Stimulated activated CD4-positive, alpha-beta T cell treated with anti-CD3 and anti-CD28 coated beads, Interleukin-1b, Interleukin-23, amount 100 ng/mL, for 1 hour (primary cell): Measurements from ENCODE around the gene HMG20B.

Experiments used
- DNase-seq, 2 donors: peaks; one replicate each; pipeline ENCODE4 v3.0.0-alpha.2; 2020; ENCODE audit warnings: low read depth in 2 of 2

Gene HMG20B

GRCh38 chr19:3607303-3608078, 34.7 kb downstream of the HMG20B start:
- DNase-seq = no peak

DNA sequence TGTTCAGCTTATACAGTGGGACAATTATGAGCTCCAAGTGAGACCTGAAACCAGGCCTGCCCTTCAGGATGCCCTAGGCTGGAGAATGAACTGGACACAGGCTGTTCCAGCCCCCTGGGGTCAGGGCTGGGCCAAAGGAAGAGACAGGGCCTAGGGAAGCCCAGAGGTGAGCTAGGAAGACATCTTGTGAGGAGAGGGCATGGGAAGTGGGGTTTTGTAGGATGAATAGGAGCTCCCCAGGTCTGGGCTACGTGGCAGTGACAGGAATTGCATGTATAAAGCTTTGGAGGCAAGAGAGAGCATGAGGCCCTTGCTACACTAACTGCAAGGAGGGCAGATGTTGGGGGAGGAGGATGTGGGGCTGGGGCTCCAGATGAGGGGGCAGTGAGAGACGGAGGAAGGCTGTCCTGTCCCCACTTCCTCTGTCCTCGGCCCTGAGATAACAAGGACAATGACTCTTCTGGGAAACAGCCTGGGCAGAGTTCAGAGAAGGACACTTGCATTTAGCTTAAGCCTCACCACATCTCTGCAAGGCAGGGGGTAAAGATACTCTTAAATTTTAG, 35.4 kb downstream of the HMG20B start:
- DNase-seq = no peak

DNA sequence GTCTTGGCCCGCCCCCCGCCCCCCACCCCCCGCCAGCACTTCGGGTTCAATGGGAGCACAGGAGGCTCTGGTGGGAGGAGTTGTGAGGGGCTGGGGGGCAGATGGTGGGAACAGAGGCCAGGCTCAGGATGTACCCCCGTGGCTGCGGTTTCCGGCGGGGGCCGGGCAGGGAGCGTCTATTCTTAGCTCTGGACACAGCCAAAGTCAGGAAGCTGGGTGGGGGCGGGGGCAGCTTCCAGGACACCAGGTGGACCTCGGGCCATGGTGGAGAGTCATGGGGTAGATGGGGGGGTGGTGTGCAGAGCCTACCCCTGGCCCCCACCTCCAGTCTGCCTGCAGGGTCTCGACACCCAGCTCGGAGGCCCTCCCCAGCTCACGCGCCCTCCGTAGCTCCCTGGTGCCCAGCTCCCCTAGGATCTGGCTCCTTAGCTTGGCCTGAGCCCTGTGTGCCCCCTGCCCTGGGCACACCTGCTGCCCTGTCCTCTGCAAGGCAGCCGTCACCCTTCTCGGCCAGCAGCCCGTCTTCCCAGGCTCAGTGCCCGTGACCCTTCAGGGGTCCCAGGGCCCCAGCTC, 36.1 kb downstream of the HMG20B start:
- DNase-seq = no peak

- no peak for DNase-seq
Observed at GRCh38 chr19:3609779-3610719, 37.3 kb downstream of the HMG20B start.

GRCh38 chr19:3610745-3611717, 38.3 kb downstream of the HMG20B start:
- no peak for DNase-seq

GRCh38 chr19:3611841-3612240, 39.1 kb downstream of the HMG20B start:
- no peak for DNase-seq

DNA sequence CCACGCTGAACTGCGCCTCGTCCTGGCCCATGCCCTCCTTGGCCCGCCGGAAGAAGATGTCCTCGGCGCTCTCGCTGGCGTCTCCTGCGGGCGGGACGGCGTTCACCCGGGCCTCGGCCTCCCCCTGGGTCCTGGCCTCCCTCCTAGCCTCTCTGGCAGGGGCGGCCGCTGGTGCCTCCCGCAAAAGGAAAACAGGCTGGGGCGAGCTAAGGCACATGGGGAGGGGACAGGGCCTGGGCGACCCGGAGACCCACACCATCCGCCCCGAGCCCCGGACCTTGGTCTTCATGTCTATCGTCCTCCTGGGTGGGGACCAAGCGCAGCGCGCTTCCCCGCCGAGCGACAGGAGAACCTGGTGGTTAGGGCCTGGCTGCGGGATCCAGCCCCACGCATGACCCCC, 39.6 kb downstream of the HMG20B start:
- no peak for DNase-seq

- no peak for DNase-seq
Observed at GRCh38 chr19:3612901-3613741, 40.4 kb downstream of the HMG20B start.

- no peak for DNase-seq
Observed at GRCh38 chr19:3613818-3614661, 41.3 kb downstream of the HMG20B start.

DNA sequence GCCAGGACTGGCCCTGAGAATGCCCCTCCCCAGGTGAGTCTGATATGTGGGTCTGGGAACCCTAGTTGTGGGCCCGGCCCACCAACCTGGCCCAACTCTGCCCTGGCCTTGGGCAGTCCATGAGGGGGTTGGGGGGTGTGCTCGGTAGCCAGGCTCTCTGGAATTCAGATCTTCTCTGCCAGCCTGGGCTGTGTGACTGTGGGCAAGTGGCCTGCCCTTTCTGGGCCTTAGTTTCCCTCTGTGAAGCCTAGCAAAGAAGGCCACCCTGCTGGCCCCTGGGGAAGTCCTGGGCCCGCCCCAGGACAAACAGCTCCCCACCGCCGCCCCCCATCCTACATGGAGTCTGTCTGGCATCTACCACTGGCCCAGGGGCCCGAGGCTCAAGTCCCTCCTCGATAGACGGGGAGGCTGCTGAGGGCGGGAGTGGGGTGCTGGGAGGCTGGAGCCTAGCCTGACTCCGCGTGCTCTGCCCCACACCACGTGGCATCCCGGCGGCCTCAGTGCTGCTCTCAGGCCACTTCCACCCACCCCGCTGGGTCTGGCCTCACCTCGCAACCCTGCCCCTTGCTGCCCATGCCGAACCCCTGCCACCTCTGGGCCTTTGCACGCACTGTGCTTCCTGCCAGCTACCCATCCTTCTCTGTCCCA, 42.2 kb downstream of the HMG20B start:
- no peak for DNase-seq

- DNase-seq = no peak
Observed at GRCh38 chr19:3615524-3616135, 42.9 kb downstream of the HMG20B start.

DNA sequence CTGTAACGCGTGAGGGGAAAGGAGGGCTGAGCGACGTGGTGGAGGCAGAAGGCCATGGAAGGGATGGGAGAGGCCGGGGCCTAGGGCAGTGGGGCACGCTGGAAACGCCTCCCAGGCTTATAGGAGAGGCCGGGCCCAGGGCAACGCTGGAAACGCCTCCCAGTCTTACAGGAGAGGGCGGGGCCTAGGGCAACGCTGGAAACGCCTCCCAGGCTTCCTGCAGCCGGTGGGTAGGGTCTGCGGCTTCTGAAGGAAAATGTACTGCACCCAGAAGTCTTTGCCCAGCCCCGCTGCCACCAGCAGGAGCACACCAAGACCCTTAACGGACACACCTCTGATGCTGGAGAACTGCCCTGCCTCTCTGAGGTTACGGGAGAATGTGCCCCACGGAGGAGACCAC, 44.7 kb downstream of the HMG20B start:
- no peak for DNase-seq

DNA sequence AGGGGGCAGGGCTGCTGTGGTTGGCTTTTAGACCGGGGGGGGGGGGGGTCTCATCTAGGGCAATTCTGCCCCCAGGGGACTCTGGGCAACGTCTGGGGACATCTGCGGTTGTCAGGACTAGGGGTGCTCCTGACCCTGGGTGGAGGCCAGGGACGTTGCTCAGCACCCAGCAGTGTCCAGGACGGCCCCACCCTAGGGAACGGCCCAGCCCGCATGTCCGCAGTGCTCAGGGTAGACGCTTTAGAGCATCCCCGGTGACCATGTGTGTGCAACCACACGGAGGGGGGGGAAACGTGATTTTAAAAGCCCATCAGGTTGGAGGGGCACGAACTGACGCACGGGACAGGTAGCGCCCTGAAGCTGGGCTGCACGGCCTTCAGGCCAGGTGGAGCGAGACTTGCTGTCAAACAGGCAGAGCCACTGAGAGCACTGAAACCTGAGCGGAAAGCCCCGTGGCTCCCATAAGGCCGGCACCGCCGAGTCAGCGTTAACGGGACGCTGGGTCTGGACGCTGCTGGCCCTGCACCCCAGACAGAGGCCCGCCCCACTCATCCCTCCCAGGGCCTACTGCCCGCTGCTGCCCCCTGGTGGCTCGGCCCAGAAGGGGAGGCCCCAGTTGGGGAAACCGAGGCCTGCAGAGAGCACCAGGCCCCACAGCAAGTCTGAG, 45.5 kb downstream of the HMG20B start:
- DNase-seq = peak in 1 of 2 donors; percentile 39

GRCh38 chr19:3618811-3619630, 46.3 kb downstream of the HMG20B start:
- no peak for DNase-seq

- no peak for DNase-seq
Observed at GRCh38 chr19:3619631-3620012, 46.9 kb downstream of the HMG20B start.

DNA sequence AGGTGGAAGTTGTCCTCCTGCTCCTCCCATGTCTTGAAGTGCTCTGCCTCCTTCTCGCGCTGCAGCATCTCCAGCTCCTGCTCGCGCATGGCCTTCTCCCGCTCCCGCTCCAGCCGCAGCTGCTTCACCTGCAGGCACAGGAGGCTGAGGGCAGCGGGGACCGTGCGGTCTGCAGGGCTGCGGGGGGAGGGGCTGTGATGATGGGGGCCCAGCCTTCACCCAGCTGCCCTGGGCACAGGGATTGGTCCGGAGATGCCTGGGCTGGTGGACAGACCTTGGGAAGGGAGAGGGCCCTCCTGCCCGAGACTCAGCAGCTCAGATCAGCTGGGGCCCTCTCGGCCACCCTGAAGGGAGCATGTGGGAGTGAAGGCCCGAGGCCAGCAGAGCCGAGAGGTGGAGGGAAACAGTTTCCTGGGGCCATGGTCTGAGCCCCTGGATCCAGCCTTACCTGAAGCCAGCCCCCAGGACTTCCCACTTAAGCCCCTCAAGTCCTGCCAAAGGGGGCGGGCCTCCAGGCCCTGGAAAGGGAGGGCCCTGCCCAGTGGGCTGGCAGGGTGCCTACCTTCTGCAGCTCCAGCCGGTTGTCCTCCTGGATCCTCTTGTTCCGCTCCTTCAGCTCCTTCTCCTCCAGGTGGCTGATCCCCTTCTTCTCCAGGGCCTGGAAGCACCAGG, 47.5 kb downstream of the HMG20B start:
- no peak for DNase-seq
